ENCODE data around the gene PNPLA1.
"Not testable (repeated sequence)": the region's sequence is repeated elsewhere in the genome, so short reads cannot be mapped to it uniquely, and the experiment has no call there.

Gene PNPLA1

DNA sequence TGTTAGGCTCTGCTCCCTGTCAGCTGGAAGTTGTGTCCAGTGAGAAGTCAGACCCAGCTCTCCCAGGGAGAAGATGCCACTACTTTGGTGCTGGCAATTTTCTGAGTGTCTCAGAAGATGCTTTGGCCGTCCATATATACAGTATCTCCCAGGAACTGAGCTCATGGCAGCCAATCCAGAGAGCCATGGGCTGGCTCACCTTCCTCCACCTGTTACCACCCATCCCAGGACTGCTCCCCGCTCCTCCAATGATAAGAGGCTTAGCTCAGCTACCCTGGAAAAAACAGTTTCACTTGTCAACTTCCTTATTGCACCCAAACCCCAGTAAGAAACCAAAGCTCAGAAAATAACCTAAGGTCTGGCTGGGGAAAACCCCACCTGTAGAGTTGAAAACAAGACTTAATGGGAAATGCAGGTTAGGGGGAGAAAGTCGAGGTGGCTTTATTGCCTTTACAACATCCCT lies 67.0 kb downstream of the PNPLA1 start, which contains the start of gene BNIP5:
Gene BNIP5, minus strand, starts transcription at position 110 of the 463 bp plus-strand sequence. CDS start 6,198 bp downstream, outside the sequence.
- DNase-seq = no peak

GRCh38 chr6:36337814-36338213 lies 68.0 kb downstream of the PNPLA1 start:
- DNase-seq = no peak

- not testable (repeated sequence) for DNase-seq
Measured at GRCh38 chr6:36338223-36338622, 68.4 kb downstream of the PNPLA1 start.

GRCh38 chr6:36339146-36339545 lies 69.3 kb downstream of the PNPLA1 start:
- DNase-seq = no peak

- no peak for DNase-seq
Measured at GRCh38 chr6:36340306-36340617, 70.4 kb downstream of the PNPLA1 start.

DNA sequence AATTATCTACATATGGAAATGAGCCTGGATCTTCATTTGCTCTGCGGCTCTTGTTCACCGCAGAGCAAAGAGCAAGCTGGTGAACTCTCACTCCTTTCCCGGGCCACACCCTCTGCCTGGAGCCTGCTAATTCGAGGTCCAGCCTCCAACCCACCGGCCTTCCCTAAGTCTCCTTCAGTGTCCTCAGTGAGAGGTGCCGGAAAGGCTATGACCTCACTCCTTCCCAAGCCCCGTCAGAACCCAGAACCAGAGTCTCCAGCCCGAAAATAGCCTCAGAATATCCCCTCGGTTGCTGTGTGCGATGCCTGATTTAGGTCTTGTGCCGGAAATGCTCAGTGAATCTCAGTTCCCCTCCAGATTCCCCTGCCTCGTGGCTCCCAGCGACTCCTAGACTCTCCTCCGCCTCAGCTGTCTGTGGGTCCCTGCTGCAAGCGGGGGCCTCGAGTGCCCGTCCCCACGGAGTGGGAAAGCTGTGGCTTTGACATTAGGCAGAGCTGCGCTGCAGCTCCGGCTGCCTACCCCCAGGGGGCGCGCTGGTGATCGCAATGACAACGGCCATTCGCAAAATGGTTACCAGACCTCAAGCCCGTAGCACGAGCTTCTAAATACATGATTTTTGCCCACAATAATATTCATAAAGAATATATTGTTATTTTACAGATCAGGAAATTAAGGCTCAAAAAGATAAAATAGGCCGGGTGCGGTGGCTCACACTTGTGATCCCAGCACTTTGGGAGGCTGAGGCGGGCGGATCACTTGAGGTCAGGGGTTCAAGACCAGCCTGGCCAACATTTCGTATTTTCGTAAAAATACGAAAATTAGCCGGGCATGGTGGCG lies 71.0 kb downstream of the PNPLA1 start:
- peak in 9 of 14 donors; percentile 7 to 57 (median 37) for DNase-seq

- no peak for DNase-seq
Measured at GRCh38 chr6:36343109-36343680, 73.3 kb downstream of the PNPLA1 start.

DNA sequence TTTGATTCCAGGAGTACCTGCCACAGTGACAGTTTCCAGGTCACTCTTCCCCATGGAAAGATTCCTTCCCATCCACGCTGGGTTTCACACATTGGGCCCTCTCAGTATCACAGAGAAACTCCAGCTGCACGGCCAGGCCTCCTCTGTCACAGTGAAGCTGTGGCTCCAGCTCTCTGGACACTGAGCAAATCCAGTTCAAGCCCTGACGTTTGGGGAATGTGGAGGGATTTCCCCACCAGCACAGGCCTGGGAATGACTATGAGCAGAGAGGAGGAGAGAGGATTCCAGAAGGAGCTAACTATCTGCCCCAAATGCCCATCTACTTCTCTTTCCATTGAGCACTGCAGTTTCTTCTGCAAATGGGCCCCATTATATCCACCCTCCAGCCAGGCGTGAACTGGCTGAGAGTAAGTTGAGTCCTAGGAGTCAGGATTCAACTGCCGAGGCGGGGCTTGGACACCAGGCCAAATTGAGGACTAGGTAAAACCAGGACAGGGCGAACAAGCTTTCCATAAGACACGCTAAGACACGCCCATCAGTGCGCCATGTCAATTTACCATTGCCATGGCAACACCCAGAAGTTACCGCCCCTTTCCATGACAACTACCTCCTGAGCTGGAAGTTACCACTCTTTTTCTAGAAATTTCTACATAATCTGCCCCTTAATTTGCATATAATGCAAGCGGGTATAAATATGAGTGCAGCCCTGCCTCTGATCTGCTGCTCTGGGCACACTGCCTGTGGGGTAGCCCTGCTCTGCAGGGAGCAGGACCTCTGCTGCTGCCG lies 76.0 kb downstream of the PNPLA1 start:
- no peak for DNase-seq

DNA sequence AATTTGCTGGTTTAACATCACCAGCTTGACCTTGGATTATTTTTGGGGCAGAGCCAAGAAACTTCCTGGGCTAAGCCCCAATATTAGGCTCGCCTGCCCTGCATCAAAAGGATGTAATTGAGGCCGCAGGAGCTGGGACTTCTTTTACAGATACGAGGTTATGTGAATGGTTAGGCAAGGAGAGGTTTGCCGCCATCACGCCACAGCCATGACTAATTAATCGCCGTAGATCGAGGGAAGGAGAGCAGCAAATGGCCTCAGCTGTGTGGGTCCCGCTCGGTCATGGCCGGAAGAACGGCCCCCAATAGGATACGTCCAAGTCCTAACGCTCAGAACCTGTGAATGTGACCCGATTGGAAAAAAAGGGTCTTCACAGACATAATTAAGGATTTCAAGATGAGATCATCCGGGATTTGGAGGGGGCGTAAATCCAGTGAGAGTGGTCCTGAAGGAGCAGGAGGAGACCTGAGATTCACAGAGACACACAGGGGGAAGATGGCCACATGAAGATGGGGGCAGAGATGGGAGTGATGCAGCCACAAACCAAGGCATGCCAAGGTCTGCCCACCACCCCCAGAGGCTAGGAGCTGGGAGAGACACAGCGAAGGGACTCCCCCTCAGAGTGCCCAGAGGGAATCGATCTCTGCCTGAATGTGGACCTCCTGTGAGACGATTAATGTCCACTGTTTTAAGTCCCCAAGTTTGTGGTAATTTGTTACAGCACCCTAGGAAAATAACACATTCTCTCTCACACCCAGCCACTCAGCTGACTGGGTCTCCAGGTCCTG lies 76.8 kb downstream of the PNPLA1 start:
- no peak for DNase-seq

DNA sequence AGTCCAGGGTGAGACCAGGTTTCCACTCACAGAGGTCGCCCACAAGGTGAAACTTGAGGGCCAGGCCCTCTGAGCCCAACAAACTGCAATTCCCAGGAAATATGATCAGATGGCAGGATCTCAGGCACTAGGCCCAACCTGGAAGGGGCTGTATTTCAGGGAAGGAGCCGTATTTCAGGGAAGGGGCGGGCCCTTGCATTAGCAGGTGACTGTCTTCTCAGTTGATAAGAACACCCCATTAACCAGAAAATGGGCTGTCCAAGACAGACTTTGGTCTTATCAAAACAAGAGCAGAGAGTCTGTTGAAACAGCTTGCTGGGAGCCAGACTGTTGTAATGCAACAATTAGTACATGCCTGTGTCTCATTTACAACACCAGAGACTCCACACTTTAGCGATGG lies 77.8 kb downstream of the PNPLA1 start:
- DNase-seq = no peak

DNA sequence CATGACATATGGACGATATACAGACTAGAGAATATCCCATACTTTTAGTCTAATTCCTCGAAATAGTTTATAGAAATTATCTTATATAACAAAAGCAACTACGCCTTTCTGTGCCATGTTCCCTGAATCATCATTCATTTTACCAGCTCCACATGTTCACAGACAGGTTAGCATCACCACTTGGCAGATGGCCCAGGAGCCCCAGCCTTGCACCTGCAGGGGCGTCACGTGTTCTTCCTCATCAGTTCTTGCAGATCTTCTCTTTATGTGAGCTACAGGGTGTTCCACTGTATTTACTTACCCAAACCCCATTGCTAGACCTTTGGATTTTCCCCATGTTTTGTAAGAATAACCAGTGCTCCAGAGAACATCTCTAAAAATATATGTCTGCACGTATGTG lies 79.4 kb downstream of the PNPLA1 start:
- no peak for DNase-seq

GRCh38 chr6:36350082-36350481 lies 80.2 kb downstream of the PNPLA1 start:
- DNase-seq = no peak

GRCh38 chr6:36350681-36351571 lies 81.1 kb downstream of the PNPLA1 start:
- no peak for DNase-seq

GRCh38 chr6:36352477-36353157 lies 82.8 kb downstream of the PNPLA1 start:
- DNase-seq = no peak

GRCh38 chr6:36353411-36353915 lies 83.6 kb downstream of the PNPLA1 start:
- no peak for DNase-seq

DNA sequence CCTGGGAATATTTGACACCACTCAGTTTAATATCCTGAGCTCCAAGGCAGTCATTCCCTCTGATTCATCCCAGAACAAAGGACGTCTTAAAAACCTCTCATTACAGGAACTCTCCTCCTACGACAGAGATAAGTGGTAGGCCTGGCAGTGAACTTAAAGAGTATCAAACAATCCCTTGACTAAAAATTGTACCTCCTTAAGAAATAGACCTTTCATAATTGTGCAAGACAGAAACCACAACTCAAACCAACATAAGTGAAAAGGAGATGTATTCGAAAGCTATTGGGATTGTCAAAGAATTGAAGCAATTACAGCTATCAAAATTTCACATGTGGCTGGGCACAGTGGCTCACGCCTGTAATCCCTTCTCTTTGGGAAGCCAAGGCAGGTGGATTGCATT lies 86.0 kb downstream of the PNPLA1 start:
- DNase-seq = no peak

DNA sequence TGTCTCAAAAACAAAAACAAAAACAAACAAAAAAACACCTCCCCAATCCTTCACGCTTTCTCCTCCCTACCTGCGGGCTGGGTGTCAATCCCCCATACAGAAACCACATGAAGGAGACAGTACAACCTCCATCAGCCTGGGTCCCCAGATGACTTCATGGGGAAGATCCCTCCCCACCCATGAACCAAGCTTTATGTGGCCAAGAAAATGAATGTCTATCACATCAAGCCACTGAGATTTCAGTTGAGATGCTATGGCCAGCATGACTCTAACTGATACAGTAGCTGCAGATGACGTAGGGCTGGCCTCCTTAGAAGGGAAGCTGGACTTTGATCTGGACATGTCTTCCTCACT lies 88.0 kb downstream of the PNPLA1 start:
- DNase-seq = peak in 1 of 14 donors; percentile 44

All from C1 segment of cervical spinal cord (tissue), 14 donors.